ENCODE measurements around the gene NUP188.
A peak's percentile ranks its signal among the peaks of the same experiment; 100 is the strongest.

The NUP188 gene, protein sequence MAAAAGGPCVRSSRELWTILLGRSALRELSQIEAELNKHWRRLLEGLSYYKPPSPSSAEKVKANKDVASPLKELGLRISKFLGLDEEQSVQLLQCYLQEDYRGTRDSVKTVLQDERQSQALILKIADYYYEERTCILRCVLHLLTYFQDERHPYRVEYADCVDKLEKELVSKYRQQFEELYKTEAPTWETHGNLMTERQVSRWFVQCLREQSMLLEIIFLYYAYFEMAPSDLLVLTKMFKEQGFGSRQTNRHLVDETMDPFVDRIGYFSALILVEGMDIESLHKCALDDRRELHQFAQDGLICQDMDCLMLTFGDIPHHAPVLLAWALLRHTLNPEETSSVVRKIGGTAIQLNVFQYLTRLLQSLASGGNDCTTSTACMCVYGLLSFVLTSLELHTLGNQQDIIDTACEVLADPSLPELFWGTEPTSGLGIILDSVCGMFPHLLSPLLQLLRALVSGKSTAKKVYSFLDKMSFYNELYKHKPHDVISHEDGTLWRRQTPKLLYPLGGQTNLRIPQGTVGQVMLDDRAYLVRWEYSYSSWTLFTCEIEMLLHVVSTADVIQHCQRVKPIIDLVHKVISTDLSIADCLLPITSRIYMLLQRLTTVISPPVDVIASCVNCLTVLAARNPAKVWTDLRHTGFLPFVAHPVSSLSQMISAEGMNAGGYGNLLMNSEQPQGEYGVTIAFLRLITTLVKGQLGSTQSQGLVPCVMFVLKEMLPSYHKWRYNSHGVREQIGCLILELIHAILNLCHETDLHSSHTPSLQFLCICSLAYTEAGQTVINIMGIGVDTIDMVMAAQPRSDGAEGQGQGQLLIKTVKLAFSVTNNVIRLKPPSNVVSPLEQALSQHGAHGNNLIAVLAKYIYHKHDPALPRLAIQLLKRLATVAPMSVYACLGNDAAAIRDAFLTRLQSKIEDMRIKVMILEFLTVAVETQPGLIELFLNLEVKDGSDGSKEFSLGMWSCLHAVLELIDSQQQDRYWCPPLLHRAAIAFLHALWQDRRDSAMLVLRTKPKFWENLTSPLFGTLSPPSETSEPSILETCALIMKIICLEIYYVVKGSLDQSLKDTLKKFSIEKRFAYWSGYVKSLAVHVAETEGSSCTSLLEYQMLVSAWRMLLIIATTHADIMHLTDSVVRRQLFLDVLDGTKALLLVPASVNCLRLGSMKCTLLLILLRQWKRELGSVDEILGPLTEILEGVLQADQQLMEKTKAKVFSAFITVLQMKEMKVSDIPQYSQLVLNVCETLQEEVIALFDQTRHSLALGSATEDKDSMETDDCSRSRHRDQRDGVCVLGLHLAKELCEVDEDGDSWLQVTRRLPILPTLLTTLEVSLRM (N-terminal part only)

DNA sequence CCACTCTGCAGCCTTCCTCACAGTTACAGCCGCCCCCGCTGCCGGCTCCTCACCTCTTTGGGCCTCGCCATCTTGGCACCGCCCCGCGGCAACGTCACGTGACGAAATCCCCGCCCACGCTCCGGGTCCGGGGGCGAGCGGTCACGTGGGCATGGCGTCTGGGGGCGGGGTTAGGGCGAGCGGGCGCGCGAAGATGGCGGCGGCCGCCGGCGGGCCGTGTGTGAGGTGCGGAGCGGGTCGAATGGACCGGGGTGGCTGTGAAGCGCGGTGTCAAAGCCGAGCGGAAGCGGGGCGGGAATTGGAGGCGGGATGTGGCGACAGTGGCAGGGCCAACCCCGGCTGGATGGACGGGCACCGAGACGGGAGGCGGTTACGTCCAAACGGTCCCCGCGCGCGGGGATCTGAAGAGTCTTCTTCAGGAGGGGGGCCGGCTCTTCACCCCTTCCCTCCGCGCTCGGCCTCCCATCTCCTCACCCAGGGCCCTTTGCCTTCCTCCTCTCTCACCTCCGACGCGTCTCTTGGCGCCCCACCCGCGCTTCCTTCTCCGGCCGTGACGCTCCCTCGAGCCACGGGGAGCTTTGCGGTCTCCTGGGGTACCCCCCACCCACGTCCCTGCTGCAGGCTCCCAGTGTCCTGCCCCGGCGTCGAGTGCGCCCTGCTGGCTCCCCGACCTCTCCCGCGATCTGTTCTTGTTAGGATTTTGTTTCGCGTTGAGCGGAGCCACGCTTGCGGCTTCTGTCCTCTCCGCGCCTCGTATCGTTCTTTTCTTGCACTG lies at the start of gene NUP188, which contains the start of gene DOLK:
TSS of gene NUP188 (plus strand) at position 173 of the 775 bp plus-strand sequence. CDS start at position 194, 21 bp downstream.
TSS of gene DOLK (minus strand) at position 77 of the 775 bp plus-strand sequence. CDS start 300 bp downstream, outside the sequence.
- FAIRE-seq = no peak

DNA sequence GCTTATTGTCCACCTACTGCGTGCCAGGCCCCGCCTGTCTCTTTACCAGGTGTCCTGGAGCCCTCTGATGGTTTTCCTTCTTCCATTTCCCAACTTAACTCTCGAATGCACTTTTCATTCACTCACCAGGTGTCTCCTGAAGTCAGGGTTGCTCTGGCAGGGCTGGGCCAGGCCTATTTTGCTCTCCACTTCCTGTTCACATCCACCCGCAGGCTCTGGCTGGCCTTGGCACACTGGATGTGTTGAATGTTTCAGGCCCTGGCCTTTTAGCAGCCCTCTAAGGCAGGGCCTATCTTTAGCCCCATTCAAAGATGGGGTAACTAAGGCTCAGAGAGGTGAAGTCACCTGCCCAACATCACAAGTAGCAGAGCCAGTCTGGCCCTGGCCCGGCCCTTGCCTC lies 49.1 kb upstream of the NUP188 start:
- no peak for FAIRE-seq

DNA sequence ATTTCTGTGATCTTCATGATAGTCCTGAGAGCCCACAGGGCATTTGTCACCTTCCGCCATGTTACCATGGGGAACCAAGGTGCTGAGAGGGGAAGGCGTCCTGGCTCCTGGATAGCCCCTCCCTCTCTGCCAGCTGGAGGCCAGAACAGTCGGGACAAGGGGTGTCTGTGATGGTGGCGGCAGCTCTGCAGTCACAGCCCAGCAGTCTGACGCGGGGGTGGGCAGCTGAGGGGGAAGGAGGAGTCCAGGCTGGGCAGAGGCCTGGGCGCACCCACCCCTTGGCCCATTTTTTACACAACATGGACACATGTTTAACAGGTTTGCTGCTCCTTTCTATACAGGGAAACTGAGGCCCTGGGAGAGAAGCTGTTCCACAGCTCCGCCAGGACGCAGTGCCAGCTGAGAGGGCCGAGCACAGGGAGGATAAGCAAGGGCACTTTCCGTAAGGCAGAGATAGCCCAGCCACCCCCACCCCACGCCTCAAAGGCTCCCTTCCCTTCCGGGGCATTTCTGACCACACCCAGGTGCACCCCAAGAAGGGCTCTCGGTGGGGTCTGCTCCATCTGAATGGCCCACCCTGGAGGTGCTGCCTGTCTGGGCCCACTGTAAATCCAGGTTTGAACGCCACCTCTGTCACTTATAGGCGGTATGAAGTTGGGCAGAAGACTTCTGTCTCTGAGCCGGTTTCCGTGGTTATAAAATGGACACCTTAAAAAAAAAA lies 48.5 kb upstream of the NUP188 start:
- no peak for FAIRE-seq

DNA sequence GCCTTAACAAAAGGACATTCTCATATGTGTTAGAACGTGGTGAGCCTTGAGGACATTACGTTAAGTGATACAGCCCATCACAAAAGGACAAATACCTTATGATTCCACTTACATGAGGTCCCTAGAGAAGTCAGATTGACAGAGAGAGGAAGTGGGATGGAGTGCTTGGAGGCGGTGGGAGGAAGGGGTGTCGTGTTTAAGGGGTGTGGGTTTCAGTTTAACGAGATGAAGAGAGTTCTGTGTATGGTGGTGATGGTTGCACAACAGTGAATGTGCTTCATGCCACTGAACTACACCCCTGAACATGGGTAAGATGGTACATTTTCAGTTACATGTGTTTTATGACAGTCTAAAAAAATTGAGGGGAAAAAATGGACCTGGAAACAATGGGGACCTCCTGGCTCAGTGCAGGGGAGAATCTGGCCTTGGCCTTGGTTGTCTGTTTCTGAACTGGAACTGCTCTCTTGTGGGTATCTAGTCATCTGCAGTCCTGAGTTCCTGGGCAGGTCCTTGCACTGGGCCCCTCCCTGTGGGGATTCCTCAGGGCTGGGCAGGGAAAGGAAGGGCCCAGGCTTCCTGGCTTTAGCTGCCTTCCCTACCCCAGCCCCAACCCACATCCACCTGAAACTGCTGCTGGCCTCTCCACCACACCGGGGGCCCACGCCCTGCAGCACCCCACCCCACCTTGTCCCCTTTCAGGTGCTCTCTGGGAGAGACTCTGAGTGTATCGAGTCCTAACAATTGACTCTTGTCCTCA lies 47.8 kb upstream of the NUP188 start:
- no peak for FAIRE-seq

DNA sequence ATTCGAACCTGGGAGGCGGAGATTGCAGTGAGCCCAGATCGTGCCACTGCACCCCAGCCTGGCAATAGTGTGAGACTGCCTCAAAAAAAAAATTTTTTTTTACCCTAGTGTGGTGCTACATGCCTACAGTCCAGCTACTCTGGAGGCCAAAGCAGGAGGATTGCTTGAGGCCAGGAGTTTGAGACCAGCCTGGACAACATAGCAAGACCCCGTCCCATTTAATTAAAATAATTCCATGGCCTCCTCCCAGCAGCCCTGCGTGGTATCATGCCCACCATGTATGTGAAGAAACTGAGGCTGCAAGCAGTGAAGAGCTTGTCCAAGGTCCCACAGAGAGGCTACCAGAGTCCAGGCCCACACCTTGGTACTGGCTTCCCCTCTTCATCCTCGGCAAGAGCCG lies 46.1 kb upstream of the NUP188 start:
- FAIRE-seq = no peak

DNA sequence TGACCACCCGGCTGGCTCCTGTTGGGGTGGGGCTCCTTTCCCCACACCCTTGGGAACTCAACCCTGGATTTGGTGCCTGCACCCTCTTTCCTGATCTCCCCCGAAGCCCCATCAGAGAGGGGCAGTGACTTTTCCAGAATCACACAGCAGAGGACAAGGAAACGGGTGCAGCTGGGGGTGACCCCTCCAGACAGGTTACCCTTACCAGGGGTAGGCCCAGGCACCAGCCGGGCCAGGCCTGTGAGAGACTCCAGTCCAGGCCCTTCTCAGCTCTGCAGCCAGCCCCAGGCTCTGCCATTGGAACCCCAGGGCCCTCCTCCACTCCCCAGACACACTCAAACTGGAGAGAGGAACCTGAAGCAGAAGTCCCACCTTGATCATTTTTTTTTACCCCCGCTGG lies 45.7 kb upstream of the NUP188 start:
- FAIRE-seq = no peak

DNA sequence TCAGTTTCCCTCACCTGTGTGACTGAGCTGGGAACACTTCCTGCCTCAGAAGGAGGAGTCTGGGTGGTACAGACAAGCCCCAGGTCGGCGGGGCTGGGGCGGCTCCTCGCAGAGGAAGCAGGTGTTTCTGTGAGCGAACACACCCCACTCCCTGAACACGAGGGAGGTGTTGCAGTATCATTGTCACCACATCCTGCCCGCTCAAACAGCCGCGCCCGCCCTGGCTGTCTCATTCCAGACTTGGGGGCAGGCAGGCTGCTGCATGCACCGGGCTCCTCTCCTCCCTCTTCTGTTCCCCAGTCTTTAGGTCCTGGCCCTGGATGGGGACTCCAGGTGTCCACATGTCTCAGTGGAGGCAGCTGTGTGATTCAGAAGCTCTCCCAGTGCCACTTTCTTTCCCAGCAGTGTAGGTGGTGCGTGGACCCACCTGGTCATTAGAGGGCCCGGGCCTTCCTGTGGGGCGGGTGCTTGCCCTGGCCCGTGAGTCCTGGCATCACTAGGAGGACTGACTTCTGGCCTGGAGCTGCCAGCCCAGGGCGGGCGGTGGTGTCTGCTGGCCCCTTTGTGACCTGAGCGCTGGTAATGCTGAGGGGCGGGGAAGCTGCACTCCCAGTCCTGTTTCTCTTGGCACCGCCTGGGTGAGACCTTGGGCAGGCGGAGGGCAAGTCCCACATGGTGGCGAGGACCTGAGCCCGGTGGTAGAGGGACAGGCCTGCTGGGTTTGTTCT lies 45.0 kb upstream of the NUP188 start:
- FAIRE-seq = no peak

DNA sequence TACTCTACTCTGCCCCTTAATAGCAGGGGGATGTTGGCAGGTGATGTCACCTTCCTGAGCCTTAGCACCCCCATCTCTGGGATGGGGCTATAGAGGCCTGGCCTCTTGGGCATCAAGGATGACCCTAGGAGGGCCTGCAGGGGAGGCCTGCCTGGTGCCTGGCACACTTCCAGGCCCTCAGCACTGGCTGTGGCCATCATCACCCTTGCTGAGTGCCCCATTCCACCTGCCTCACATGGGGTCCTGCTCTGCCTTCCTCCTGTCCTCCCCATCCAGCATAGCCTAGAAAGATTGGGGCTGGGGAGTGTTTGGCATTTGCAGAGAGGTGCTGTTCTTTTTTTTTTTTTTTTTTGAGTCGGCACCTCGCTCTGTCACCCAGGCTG lies 44.4 kb upstream of the NUP188 start:
- no peak for FAIRE-seq

DNA sequence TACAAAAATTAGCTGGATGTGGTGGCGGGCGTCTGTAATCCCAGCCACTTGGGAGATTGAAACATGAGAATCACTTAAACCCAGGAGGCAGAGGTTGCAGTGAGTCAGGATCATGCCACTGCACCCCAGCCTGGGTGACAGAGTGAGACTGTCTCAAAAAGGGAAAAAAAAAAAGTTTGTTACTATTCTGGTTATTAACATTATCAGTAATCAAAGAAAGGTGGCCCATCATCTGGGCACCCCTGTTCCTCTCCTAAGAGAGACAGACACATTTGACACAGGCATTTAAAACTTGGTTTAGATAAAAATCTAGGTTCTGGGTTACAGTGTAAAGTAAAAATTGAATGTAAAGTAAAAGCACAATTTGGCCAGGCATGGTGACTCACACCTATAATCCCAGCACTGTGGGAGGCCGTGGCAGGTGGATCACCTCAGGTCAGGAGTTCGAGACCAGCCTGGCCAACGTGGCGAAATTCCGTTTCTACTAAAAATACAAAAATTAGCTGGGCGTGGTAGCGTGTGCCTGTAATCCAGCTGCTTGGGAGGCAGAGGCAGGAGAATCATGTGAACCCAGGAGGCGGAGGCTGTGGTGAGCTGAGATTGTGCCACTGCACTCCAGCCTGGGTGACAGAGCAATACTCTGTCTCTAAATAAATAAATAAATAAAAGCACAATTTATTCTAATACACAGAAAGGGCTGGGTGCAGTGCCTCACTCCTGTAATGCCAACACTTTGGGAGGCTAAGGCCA lies 43.5 kb upstream of the NUP188 start:
- FAIRE-seq = no peak

DNA sequence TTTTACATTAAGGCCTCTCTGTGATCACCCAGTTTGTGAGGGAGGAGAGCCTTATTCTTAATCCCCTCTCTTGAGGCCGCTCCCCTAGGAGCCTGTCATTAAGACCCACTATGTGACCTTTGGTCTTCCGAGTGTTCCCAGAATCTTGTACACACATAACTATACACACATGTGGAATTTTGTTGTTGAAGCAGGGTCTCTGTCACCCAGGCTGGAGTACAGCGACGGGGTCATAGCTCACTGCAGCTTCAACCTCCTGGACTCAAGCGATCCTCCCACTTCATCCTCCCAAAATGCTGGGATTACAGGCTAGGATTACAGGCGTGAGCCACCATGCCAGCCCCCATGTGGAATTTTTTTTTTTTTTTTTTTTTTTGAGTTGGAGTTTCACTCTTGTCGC lies 41.5 kb upstream of the NUP188 start:
- peak; percentile 55 for FAIRE-seq

DNA sequence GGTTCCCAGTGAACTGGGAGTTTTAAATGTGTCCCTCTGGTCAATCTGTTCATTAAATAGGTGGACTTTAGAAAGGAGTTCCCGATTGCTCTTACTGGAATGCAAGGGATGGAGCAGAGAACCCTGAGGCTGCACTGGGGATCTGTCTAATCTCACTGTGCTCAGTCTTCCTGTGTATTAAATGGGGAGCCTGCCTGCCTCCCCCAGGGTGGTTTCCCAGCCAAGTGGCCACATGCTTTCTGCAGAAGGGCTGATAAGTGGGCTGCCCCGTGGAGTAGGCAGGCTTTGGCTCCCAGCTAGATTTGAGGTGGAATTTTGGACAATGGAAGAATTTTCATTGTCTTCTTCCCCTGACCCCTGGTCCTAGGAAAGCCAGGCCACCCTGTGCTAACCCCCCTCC lies 40.8 kb upstream of the NUP188 start:
- FAIRE-seq = no peak

DNA sequence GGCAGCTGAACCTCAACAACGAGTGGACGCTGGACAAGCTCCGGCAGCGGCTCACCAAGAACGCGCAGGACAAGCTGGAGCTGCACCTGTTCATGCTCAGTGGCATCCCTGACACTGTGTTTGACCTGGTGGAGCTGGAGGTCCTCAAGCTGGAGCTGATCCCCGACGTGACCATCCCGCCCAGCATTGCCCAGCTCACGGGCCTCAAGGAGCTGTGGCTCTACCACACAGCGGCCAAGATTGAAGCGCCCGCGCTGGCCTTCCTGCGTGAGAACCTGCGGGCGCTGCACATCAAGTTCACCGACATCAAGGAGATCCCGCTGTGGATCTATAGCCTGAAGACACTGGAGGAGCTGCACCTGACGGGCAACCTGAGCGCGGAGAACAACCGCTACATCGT lies 39.1 kb upstream of the NUP188 start:
- FAIRE-seq = no peak

DNA sequence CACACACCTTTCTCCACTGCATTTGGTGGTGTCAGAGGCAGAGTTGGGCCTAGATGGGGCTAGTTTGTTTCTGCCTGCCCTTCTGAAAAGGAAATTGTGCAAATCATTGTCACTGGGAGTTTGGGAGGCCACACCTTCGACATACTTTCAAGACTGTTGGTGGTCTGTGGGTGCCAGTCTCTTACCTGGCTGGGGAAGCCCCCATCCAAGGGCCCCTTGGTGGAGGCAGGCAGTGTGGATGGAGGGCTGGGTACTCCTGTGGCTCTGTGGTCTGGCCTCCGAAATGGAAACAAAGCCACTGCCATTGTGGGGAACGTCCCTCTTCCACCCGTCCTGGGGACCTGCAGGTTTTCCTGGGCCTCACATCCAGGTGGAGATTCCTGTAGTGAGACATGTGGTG lies 37.6 kb upstream of the NUP188 start:
- no peak for FAIRE-seq

DNA sequence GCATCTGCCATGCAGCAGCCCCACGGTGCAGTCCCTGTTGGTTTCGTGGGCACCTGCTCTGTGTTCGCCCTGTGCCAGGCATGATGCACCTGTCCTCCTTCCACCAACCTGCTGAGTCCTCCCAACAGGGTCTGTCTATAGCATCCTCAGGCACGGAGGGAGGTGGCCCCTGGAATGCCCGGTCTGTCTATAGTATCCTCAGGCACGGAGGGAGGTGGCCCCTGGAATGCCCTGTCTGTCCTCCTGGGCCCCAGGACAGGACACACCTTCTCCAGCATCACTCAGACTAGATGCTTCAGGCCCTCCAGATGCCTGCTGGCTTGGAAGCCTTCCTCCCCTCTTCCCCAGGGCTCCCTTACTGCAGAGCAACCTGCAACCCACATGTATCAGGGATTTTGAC lies 36.6 kb upstream of the NUP188 start:
- FAIRE-seq = no peak

DNA sequence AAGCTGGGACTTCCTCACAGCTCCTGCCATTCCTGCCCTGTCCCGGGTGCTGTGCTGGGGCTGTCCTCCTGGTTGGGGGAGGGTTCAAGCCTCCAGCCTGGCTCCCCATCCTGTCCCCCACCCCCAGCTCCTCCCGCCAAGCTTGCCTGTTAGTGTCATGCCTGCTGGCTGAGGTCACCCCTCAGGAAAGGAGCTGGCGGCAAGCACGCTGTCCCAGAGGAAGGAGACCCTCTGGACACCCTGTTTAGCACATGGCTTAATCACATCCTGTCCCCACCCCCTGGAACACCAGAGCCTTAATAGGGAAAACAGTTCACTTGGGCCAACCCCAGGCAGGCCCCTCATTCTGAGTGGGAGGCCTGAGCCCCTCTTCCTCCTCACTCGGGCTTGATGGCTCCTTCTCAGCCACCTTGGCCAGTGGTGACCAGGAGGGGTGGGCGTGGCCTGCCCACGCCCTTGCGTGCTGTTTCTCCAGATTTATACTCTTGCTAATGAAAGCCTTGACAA lies 35.9 kb upstream of the NUP188 start:
- no peak for FAIRE-seq

DNA sequence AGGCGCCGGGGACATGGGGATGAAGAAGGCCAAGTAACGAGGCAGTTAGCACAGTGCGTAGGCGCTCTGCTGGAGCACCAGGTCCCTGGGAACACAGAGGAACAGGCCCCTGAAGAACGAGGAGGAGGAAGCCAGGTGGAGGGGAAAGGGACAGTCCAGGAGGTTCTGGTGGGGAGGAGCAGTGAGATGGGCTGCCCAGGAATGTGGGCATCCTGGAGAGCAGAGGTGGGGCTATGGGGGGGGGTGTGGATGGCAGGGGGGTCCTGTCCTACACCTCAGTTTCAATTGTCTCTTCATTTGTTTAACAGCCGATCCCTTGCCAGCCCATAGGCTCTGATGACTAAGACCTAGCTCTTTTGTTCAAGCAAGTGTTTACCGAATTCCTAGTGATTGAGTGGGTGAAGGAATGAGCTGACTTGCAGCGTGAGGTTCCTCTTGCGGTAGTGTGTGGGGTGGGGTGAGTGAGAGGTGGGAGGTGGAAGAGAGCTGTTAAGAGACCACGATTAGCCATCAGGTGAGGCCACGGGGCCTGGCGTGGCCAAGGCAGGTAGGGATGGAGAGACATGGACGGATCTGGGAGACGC lies 35.1 kb upstream of the NUP188 start:
- no peak for FAIRE-seq

DNA sequence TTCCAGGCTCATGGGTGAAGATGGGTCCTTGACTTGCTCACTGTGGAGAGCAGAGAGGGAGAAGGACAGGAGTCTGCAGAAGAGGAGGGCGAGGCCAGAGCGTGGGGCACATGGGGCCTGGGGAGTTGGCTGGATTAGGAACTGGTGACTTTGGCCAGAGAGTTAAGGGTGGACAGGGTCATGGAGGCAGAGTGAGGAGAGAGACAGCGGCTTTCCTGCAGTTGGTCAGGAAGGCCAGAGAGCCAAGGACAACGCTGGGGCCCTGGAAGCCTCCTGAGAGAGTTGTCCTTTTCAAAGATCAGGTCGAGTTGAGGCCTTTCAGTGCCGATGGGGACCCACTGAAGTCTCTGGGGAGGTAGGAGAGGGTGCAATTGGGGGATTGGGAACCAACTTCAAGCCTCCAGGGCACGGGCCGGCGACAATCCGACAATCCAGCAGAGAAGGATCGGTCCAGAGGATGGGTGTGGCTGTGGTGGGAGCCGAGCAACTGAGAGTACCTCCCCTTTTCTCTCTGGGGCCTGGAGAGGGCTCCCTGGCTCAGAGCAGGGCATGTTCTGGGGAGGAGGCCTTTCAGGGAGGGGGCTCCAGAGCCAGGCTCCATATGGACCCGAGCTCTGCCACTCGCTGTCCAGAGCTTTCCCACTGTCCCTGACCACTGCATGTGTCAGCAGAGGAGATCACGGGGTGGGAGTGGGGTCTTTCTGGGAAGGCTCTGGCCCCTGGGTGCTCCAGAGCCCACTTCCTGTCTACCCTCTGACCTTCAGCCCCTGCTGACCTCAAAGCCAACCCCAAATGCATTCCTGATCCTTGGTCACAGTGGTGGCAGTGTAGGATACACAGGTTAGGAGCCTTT lies 34.2 kb upstream of the NUP188 start:
- FAIRE-seq = no peak

All from endometrium (tissue), 2 donors.